ENCODE results near the gene GPRASP1.

- TF ChIP-seq CTCF (tag by site-specific recombination; IDR thresholded peaks at IDR 0.05): no peak
- TF ChIP-seq ZEB2 (tag by site-specific recombination; IDR thresholded peaks at IDR 0.05): no peak
- no peak for TF ChIP-seq KLF17 (tag by site-specific recombination; IDR thresholded peaks at IDR 0.05)
- TF ChIP-seq ZNF121 (tag by site-specific recombination; IDR thresholded peaks at IDR 0.05): no peak
- no peak for TF ChIP-seq BCL11A (tag by site-specific recombination; IDR thresholded peaks at IDR 0.05; ENCODE audit: low read depth)
- TF ChIP-seq ZNF362 (tag by site-specific recombination; IDR thresholded peaks at IDR 0.05): no peak
- no peak for TF ChIP-seq ZNF558 (tag by site-specific recombination; IDR thresholded peaks at IDR 0.05)
- TF ChIP-seq REST (tag by site-specific recombination; IDR thresholded peaks at IDR 0.05): no peak
- TF ChIP-seq ZNF48 (tag by site-specific recombination; IDR thresholded peaks at IDR 0.05): no peak
- TF ChIP-seq REPIN1 (tag by site-specific recombination; IDR thresholded peaks at IDR 0.05; ENCODE audit: low read depth): no peak
- no peak for TF ChIP-seq RBAK (tag by site-specific recombination; IDR thresholded peaks at IDR 0.05)
- no peak for TF ChIP-seq ZNF596 (tag by site-specific recombination; IDR thresholded peaks at IDR 0.05)
Measured at GRCh38 chrX:102672856-102673255, 21.6 kb downstream of the GPRASP1 start.

All from HEK293 (cell line).